HEK293T (cell line): ENCODE measurements around the gene EFCAB6.

Experiments
- CTCF ChIA-PET: fragments of 350-600 bp; formaldehyde crosslinking; extraction: SDS; loops from one replicate; lab custom pipeline; 2021; ENCODE audit warnings: antibody characterized with exemption, inconsistent platforms; lab: Yijun Ruan, JAX
- POLR2A ChIA-PET: fragments of 350-600 bp; formaldehyde crosslinking; extraction: SDS; loops from one replicate; lab custom pipeline; 2020; ENCODE audit warnings: antibody characterized with exemption, inconsistent platforms; lab: Yijun Ruan, JAX
- DNase-seq: peaks from one replicate; pipeline ENCODE4 v3.0.0; 2012; ENCODE audit warnings: mixed read lengths; ENCODE audit errors: extremely low spot score
- ARNT ChIP-seq: fragments of 450-650 bp; IDR thresholded peaks from 2 replicates; pipeline ENCODE4 v1.6.1; 2017; ENCODE audit warnings: mild to moderate bottlenecking
- BHLHE40 ChIP-seq: fragments of 450-650 bp; IDR thresholded peaks from 2 replicates; pipeline ENCODE4 v1.6.1; 2016; ENCODE audit warnings: mild to moderate bottlenecking, moderate library complexity, borderline replicate concordance
- CTBP1 ChIP-seq: fragments of 450-650 bp; IDR thresholded peaks from 2 replicates; pipeline ENCODE4 v1.6.1; 2016; ENCODE audit warnings: borderline replicate concordance
- ELF4 ChIP-seq: fragments of 450-650 bp; IDR thresholded peaks from 2 replicates; pipeline ENCODE4 v1.6.1; 2017; ENCODE audit warnings: antibody characterized with exemption
- FOXA1 ChIP-seq: fragments of 450-650 bp; IDR thresholded peaks from 2 replicates; pipeline ENCODE4 v1.6.1; 2016; ENCODE audit warnings: mild to moderate bottlenecking
- FOXK2 ChIP-seq: fragments of 450-650 bp; IDR thresholded peaks from 2 replicates; pipeline ENCODE4 v1.6.1; 2016; ENCODE audit warnings: mild to moderate bottlenecking
- FOXM1 ChIP-seq: fragments of 450-650 bp; IDR thresholded peaks from 2 replicates; pipeline ENCODE4 v1.6.1; 2017; ENCODE audit warnings: mild to moderate bottlenecking, borderline replicate concordance
- HDGF ChIP-seq: fragments of 450-650 bp; IDR thresholded peaks from 2 replicates; pipeline ENCODE4 v1.6.1; 2017; ENCODE audit warnings: antibody characterized with exemption, borderline replicate concordance
- L3MBTL2 ChIP-seq: fragments of 450-650 bp; conservative IDR thresholded peaks from 2 replicates; pipeline ENCODE4 v1.6.1; 2016; ENCODE audit warnings: mild to moderate bottlenecking
- LEF1 ChIP-seq: fragments of 450-650 bp; IDR thresholded peaks from 2 replicates; pipeline ENCODE4 v1.6.1; 2017; ENCODE audit warnings: mild to moderate bottlenecking, borderline replicate concordance
- NFRKB ChIP-seq: fragments of 450-650 bp; IDR thresholded peaks from 2 replicates; pipeline ENCODE4 v1.6.1; 2016; ENCODE audit warnings: mild to moderate bottlenecking, moderate library complexity
- SP1 ChIP-seq: fragments of 450-650 bp; IDR thresholded peaks from 2 replicates; pipeline ENCODE4 v1.6.1; 2017
- SUZ12 ChIP-seq: fragments of 450-650 bp; IDR thresholded peaks from 2 replicates; pipeline ENCODE4 v1.6.1; 2016; ENCODE audit warnings: mild to moderate bottlenecking
- TARDBP ChIP-seq: fragments of 450-650 bp; IDR thresholded peaks from 2 replicates; pipeline ENCODE4 v1.6.1; 2016
- ZNF384 ChIP-seq: fragments of 450-650 bp; IDR thresholded peaks from 2 replicates; pipeline ENCODE4 v1.6.1; 2016
- TF ChIP-seq, protein P1 (sequence below): fragments of 450-650 bp; IDR thresholded peaks from 2 replicates; pipeline ENCODE4 v1.6.1; 2016

The EFCAB6 gene

DNA sequence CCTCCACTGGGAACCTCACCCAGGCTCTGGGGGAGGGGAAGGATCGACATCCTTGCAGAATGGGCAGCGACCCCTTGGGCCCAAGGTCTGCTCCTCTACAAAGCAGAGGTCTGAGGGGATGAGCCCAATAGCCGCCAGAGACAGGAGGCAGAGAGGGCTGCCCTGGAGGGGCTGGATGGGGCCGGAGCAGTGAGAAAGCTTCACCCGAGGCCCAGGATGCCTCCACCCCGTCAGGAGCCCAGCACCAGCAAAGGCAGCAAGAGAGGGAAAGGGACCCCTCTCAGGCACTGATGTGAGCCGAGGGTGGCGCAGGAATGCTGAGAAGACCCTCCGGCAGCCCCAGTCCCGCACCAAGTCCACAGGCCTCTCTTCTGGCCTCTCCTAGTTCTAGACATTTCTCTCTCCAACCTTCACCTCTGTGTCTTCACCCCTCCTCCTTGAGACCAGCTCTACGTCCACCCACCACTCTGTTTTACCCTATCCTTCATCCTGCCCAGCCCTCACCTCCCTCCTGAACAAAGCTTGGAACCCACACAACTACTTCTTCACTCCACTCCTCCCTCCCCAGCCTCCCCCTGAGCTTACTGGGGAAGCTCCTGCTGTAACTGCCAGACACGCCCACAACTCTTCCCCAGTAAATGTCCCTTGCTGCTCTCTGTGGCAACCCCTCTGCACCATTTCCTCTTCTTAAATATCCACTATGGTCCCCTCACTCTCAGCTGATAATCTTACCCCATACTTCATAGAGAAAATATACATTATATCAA is 268.4 kb downstream of the EFCAB6 start:
- CTCF ChIA-PET = interaction anchor here (0.8 kb wide), 1 partner anchor 21 kb away, joined by 3 read pairs; no protein-coding TSS in a partner anchor
- POLR2A ChIA-PET = interaction anchor here (0.5 kb wide), 1 partner anchor 22 kb away, joined by 3 read pairs; no protein-coding TSS in a partner anchor
- no peak for DNase-seq
- TF ChIP-seq ELF4 (no peak), NFRKB (no peak), ZNF384 (no peak), ARNT (no peak), FOXM1 (no peak), BHLHE40 (no peak), L3MBTL2 (no peak), CTBP1 (no peak), TARDBP (no peak), SUZ12 (no peak), FOXK2 (no peak), FOXA1 (no peak), LEF1 (no peak), HDGF (no peak), SP1 (no peak)
- TF ChIP-seq, protein P1, sequence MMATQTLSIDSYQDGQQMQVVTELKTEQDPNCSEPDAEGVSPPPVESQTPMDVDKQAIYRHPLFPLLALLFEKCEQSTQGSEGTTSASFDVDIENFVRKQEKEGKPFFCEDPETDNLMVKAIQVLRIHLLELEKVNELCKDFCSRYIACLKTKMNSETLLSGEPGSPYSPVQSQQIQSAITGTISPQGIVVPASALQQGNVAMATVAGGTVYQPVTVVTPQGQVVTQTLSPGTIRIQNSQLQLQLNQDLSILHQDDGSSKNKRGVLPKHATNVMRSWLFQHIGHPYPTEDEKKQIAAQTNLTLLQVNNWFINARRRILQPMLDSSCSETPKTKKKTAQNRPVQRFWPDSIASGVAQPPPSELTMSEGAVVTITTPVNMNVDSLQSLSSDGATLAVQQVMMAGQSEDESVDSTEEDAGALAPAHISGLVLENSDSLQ = no peak

DNA sequence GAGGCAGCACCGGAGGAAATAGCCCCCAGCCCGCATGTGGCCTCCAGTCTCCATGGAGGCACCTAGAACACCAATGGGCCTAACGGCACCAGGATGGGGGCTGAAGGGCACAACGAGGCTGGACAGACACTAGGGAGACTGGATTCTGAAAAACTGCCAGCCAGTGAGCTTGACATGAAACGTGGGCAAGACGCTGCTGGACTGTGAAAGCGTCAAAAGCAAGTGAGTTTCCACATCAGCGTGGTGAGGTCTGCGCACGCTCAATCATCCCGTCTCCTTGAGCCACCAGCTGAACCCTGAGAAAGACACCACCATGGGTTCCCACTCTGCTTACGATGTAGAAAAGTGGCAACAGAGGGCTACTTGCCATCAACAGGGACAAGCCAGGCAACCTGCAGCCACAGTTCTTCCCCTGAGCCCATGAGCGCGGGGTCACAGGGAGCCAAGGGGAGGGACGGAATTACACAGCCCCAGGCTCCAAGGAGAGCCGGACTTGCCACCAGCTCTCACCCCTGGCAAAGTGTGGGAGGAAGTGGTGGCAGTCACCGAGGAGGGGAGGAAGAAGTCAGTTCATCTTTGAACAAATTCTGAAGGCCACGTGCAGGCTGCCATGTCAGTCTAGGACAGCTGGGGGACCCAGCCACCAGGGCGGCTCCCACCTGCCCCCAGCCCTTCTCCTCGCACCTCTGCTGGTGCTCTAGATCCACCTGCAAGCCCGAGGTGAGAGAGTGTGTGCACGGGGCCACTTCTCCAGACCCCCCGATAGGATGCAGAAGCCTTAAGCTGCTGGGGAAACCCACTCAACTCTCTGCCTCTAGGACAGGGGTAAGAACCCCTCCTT is 269.2 kb downstream of the EFCAB6 start:
- TF ChIP-seq CTBP1 = no peak
- no peak for TF ChIP-seq FOXA1
- TF ChIP-seq TARDBP = no peak
- TF ChIP-seq NFRKB = no peak
- TF ChIP-seq FOXK2 = no peak
- no peak for TF ChIP-seq ARNT
- no peak for TF ChIP-seq LEF1
- TF ChIP-seq SP1 = no peak
- ChIA-PET CTCF (no interaction called here), POLR2A (no interaction called here)
- no peak for DNase-seq

DNA sequence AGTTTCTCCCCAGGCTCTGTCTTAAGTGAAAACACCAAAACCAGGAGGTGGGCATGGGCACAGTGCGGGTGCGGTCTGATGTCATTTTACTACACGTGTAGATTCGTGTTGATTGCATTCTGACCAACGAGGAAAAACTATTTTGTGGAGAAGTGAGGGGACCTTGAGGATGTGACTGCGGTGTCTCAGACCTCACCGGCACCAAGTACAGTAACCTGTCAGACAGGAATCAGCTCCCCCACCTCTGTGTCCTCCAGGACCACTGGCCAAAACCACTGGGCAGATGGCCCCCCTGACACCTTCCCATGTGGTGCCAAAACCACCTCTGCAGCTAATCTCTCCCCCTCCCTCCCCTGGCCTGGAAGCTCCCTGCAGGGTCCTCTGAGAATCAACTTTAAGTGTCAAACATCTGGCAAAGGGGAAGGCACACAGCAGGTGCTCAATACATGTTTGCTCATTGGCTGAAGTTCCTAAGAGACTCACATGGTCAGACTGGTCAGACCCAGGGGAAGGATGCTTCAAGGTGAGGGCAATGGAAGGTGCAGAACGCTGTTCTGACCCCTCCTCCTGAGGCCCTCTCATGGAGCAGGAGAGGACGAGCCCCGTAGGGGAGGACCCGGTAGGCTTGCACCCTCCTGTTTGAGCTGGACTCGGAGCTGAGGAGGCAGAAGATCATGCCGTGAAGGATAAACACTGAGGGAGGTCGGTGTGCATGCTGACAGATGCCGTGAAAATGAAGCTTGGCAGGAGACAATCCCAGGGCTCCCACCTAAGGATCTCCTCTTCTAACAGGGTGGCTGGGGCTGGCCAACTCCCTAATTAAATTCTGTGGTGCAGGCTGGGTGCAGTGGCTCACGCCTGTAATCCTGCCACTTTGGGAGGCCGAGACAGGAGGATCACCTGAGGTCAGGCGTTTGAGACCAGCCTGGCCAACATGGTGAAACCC is 270.4 kb downstream of the EFCAB6 start:
- TF ChIP-seq ELF4 (no peak), NFRKB (no peak), SP1 (no peak), TARDBP (no peak), SUZ12 (no peak), FOXK2 (no peak), LEF1 (no peak), ZNF384 (no peak), HDGF (no peak), FOXA1 (no peak), FOXM1 (no peak), BHLHE40 (no peak), ARNT (no peak), L3MBTL2 (no peak), CTBP1 (no peak)
- TF ChIP-seq, protein P1 = no peak
- CTCF ChIA-PET = no interaction called here
- POLR2A ChIA-PET = no interaction called here
- DNase-seq = no peak

DNA sequence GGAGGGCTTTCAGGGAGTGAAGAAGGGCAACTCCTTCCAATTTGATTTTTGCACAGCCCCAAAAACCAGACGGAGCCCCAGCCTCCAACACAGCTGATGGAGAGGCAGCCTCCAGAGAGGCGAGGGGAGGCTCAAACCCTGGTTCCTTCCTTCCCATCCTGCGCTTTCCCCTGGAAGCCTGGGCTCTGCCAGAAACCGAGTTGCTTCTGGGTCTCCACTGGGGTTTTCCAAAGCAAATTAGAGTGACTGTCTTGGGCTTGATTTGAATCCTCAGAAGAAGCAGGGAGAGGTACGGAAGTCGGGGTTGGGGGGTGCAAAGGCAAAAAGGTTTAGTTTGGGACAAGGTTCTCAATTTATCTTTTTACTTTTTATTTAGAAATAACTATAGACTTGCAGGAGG is 271.1 kb downstream of the EFCAB6 start:
- POLR2A ChIA-PET = no interaction called here
- no peak for TF ChIP-seq HDGF
- TF ChIP-seq FOXM1 = no peak
- no peak for TF ChIP-seq BHLHE40
- DNase-seq = no peak
- CTCF ChIA-PET = no interaction called here

DNA sequence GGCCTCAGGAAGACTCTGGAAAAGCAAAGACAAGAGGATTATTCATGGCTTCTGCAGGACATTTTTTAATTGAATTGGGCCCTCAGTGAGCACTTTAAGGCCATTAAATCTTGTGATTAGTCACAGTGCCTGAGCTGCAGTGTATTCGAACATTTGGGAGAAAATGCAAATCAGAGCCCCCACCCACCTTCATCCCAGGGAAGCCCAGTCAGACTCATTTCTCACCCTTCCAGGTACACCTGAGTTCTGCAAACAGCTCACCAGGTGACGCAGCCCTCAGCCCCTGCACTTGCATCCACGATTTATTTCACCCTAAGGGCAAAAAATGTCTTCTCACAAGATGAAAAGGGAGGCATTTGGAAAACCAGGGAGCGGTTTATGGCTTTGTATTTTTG is 271.6 kb downstream of the EFCAB6 start:
- ChIA-PET CTCF (no interaction called here), POLR2A (no interaction called here)
- TF ChIP-seq TARDBP (no peak), ELF4 (no peak), FOXK2 (no peak), SP1 (no peak), FOXA1 (no peak), ARNT (no peak), NFRKB (no peak), LEF1 (no peak), HDGF (no peak), FOXM1 (no peak), SUZ12 (no peak), ZNF384 (no peak)
- TF ChIP-seq, protein P1 = no peak
- no peak for DNase-seq
